ENCODE measurements around the gene MEPE.
"Not testable (repeated sequence)": the region's sequence is repeated elsewhere in the genome, so short reads cannot be mapped to it uniquely, and the experiment has no call there.

Gene MEPE

DNA sequence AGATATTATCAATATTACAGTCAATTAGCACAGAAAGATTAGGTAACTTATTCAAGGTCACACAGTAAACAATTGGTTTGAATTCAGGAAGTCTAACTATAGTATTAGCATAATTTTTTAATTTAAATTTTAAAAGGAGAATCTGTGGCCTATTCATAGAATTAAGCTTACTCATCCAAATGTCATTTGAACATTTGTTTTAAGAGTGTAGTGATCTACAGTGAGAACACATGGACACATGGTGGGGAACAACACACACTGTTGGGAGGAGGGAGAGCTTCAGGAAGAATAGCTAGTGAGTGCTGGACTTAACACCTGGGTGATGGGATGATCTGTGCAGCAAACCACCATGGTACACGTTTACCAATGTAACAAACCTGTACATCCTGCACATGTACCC lies 48.3 kb downstream of the MEPE start:
- no peak for DNase-seq (ENCODE audit: low read depth in 2 of 2, low spot score in 1 of 2)

DNA sequence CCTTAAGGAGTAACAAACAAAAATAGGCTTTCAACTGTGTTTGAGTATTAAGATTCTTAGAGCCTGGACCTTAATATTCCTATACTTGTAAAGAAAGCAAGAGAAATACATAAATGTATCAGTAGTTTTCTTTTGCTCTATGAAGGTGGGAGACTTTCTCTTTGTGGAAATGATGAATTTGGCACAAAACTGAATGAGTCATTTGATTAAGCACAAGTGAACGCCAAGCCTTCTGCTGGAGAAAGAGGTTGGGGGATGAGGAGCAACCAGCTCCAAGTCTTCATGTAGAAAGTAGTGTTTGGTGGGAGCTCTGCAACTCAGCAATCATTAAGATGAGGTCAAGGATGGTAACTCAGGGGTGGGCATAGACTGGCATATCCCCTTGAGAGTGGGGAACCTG lies 49.6 kb downstream of the MEPE start:
- DNase-seq (ENCODE audit: low read depth in 2 of 2, low spot score in 1 of 2), result no peak

DNA sequence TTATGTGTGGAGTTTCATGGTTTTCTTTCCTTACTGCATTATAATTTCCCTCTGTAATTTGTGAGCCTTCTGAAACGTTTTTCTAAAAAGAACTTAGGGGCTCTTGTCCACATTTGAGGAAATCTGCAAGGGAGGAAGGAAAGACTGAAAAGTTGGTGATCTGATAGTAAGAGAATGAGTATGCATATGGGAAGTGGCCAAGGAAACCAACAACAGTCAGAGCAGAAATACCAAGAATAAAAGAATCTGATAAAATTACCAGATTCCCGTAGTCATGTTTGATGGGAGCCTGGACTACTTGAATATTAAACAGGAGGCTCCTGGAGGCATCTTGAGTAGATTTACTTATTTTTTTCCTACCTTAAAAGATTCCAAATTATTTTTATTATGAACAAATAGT lies 50.1 kb downstream of the MEPE start:
- no peak for DNase-seq (ENCODE audit: low read depth in 2 of 2, low spot score in 1 of 2)

DNA sequence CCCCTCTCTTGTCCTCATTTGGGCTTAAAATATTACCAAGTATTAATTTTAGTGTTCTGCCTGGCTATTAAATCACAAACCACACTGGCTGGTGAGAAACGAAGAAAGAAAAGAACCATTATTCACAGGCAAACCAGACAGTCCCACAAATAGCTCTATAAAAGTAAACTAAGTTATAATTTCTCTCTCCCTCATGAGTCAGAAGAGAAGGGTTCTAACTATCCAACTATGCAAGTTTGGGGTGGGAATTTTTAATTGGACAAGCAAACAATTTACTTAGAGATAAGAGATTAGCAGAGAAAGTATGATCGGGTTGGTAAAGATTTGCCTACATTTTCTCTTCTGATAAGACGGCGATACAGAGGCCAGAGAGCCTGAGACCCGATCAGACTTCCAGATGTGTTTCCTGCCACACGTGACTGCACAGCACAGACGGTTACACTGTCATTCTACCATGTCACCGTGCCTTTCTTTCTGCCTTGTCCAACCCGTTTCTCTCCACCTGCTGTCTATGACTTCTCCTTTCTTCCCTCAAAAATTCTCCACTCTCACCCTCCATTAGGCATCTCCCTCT lies 52.3 kb downstream of the MEPE start:
- DNase-seq (ENCODE audit: low read depth in 2 of 2, low spot score in 1 of 2), result no peak

DNA sequence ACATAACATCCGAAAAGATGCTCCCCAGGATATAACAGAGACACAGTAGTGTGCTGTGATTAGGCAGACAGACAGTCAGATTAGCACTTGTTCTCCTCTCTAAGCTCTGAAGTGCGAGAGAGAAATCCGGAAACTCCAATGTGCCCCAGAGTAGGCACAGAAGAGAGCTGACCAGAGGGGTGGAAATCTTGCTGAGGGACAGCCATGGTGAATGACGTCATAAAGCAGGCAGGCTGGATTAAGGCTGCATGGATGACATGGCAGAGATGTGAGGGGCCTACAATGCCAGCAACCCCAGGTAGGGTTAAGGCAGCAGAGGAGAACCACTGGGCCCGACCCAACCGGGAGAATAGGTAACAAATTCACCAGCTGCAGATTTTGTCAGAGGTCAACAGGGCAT lies 53.3 kb downstream of the MEPE start:
- no peak for DNase-seq (ENCODE audit: low read depth in 2 of 2, low spot score in 1 of 2)

DNA sequence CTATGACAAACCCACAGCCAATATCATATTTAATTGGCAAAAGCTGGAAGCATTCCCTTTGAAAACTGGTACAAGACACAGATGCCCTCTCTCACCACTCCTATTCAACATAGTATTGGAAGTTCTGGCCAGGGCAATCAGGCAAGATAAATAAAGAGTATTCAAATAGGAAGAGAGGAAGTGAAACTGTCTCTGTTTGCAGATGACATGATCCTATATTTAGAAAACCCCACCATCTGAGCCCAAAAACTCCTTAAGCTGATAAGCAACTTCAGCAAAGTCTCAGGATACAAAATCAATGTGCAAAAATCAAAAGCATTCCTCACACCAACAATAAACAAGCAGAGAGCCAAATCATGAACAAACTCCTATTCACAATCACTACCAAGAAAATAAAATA lies 58.0 kb downstream of the MEPE start:
- not testable (repeated sequence) for DNase-seq (ENCODE audit: low read depth in 2 of 2, low spot score in 1 of 2)

DNA sequence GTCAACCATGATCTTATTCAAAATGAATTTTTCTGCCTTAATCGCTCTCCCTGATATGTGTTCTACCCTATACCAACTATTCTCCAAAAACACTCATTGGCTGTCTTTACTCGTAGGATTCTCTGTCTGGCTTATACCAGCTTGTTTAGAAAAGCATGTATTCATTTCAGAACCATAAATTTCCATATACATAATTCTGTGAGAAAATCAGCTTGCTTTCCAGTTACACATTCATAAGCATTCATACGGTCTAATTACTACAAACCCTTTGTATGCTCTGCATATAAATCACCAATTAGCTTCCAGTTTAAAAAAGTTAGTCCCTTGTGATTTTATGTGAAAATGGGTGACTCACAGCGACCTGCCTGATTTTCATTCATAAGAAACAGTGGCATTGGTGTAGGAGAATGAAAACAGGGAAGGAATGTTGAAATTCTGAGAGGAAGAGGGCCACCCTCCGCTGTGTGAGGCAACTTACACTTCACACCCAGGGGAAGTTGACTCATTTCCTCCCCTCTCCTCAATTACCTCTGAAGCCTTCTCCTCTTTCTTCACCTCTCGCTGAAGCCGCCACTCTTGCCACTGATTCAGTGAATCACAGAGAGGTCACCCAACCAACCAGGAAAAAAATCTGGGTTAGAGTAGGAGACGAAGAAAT lies 63.3 kb downstream of the MEPE start:
- no peak for DNase-seq (ENCODE audit: low read depth in 2 of 2, low spot score in 1 of 2)
